NCI-H345 treated with DMSO at 0.1 percent for 48 hours (cell line): Measurements from ENCODE around the gene NFX1.
A peak's percentile ranks its signal among the peaks of the same experiment; 100 is the strongest.

ENCODE experiments used
- DNase-seq: peaks from one replicate; lab custom pipeline; 2025; ENCODE audit not compliant: unreplicated experiment; lab: John Stamatoyannopoulos, UW

Gene NFX1

GRCh38 chr9:33265211-33265865 lies 25.0 kb upstream of the NFX1 start:
- no peak for DNase-seq

- no peak for DNase-seq
These were observed 23.1 kb upstream of the NFX1 start for GRCh38 chr9:33267151-33267767.

- no peak for DNase-seq
These were observed 20.2 kb upstream of the NFX1 start for GRCh38 chr9:33270146-33270545.

DNA sequence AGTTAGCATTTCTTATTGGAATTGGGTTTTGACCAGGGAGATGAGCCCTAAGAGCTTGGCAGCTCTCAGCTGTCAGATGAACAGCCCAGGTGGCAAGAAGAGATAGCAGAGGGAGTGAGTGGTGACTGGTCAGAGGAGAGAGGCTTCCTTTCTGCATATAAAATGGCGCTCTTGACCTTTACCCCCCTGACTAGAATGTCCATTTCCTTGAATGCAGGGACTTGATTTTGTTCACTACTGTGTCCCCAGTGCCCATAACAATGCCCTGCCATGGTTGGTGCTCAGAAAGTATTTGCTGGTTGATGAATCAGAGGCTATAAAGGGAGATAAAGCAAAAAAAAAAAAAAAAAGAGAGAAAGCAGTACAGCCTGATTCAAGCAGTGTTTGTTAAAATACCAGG lies 18.3 kb upstream of the NFX1 start:
- no peak for DNase-seq

- no peak for DNase-seq
These were observed 16.9 kb upstream of the NFX1 start for GRCh38 chr9:33273266-33273971.

DNA sequence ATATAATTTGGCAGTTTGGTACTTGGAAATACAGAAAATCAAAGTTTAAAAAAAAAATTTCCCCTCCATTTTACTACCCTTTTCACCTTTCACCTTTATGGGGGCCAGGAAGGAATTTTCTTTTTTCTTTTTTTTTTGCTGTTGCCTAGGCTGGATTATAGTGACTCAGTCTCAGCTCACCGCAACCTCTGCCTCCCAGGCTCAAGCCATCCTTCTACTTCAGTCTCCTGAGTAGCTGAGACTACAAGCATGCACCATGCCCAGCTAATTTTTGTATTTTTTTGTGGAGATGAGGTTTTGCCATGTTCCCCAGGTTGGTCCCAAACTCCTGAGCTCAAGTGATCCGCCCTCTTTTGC lies 16.4 kb upstream of the NFX1 start:
- no peak for DNase-seq

GRCh38 chr9:33277484-33277883 lies 12.8 kb upstream of the NFX1 start:
- DNase-seq, result no peak

DNA sequence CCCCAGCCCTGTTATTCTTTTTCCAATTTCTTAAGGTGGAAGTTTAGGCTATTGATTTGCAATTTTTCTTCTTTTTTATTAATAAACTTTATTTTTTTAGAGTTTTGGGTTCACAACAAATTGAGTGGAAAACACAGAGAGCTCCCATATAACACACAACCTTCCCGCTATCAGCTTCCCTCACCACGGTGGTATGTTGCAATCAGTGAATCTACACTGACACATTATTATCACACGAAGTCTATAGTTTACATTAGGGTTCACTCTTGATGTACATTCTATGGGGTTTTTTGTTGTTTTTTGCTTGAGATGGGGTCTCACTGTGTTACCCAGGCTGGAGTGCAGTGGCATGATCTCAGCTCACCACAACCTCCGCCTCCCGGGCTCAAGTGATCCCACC lies 4.8 kb upstream of the NFX1 start:
- DNase-seq, result no peak

DNA sequence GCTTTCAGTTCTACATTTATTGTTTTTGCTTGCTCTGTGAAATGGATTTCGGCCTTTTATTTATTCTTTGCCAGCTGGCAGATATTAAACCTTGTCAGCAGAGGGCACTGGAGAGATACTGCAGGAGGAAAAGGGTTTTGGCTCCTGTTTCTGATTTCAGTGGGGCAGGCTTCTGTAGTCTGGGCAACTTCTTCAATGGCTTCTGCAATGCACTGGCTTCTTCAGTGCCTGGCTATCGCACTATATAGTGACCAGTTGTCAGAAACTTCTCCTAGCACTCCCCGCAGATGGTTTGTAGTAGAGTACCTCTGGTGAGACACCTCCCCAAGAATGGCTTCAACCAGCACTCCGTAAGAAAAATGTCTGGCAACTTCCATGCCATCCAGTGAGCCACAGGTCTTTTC lies 3.2 kb upstream of the NFX1 start:
- DNase-seq, result peak; percentile 15

DNA sequence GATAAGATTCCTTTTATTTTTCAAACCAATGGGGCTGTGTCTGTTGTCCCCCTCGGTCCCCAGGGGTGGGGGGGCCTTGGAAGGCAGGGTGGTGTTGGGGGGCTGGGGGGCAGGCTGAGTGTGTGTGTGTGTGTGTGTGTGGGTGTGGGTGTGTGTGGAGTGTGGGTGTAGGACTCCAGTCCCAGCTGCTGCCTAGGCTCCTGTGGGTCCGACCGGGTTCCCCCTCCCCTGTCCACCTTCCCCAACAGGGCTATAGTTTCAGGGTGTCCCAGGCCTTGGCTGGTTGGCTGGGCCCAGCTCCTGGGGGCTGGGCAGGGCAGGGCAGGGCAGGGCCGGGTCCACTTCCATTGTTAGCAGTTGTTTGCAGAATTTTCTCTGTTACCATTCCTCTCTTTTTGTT lies 2.1 kb upstream of the NFX1 start:
- no peak for DNase-seq

DNA sequence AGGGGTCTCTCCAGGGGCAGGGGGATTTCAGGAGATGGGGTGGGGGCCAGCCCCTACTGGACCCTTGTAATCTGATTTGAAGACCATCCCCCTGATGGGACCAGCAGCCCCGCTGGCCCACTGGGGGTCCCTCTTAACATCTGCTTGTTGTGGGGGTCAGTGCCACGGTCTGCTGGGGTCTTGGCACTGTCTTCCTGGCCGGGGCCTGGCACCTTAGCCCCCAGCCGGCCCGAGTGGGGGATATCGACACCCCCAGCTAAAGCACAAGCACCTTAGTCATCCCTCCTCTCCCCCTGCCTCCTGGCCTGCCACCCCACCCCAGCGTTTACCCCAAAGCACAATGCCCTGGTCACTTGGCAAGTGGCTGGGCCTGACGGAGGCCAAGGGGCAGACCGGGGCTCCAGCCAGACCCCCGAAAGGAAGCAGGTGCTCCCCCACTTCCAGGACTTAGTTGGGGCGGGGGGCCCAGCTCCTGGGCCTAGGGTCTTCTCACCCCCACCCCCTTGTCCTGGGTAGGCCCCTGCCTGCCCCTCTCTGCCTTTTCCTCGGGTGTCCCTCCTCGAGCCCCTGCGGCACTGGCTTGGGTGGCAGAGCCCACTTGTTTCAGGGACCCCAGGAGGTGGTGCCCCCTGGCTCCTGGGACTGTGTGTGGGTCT lies 1.4 kb upstream of the NFX1 start:
- no peak for DNase-seq

DNA sequence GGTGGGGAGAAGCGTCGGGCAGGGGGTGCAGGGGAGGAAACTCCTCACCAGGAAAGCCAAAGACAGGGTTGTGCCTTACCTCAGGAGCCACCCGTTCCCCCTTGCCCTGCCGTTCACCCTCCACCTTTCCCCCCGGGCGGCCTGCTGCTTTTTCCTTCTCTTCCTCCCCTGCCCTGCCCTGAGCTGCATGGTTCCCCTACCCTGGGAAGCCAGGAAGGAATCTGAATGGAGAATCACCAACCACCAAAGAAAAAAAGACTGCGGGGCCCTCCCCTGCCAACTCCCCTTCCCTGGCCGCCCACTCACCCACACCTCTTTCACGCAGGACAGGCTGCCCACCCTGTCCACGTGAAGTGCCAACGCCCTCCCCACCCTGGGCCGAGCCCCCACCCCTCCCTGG lies 820 bp upstream of the NFX1 start:
- DNase-seq, result no peak

DNA sequence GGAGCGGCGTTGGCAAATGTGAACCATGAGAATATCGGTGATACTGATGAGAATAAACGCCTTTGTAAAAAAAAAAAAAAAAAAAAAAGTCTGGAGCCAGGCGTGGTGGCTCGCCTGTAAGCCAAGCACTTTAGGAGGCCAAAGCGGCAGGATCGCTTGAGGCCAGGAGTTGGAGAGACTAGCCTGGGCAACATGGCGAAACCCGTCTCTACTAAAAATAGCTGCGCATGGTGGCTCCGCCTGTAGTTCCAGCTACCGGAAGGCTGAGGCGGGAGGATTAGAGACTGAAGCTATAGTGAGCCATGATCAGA lies 425 bp upstream of the NFX1 start:
- no peak for DNase-seq

DNA sequence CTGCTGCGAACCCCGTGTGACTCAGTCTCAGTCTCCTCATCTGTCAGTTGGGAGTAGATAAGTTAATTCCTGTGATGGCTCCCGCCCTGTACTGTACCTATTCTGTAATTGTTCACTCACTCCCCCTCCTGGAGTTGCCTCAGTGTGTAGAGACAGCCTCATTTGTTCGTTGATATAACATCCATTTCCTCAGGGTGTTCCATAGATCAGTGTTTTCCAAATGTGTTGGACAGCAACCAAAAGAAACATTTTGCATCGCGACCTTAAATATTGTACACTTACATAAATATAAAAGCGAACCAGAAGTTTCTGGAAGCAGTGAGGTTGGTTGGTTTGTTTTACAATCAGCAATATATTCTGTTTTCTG lies 698 bp downstream of the NFX1 start:
- DNase-seq, result no peak

GRCh38 chr9:33291901-33292300 lies 1.6 kb downstream of the NFX1 start:
- no peak for DNase-seq

- no peak for DNase-seq
These were observed 3.5 kb downstream of the NFX1 start for GRCh38 chr9:33293782-33294181.

- no peak for DNase-seq
These were observed 4.5 kb downstream of the NFX1 start for GRCh38 chr9:33294670-33295432.

DNA sequence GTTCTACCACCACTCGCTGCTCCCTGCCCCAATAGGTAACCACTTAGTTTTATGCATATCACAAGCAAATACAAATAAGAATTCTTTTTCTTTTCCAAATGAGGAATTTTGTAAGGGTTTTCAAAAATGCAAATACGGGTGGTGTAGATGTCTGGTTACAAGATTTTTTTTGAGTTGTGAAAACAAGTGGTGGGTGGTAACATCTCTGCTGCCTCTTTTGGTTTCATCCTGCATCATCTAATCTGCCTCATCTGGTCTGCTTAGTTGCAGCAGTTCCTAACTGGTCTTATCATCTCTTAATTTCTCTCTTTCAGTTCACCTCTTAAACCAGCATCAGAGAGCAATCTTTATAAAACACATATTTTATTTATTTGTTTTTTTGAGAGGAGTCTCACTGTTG lies 5.3 kb downstream of the NFX1 start:
- DNase-seq, result no peak

DNA sequence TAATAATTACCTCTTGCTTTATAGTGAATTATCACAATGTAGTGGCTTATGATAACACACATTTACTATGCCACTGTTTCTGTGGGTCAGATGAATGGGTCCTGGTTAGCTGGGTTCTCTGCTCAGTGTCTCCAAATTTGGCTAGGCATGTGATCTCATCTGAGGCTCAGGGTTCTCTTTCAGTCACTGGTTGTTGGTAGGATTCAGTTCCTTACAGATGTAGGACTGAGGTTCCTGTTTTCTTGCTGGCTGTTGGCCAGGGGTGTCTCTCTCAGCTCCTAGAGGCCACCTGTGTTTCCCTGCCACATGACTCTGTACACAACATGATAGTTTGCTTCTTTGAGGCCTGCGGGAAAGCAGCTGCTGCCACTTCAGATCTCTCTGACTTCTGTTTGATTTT lies 7.1 kb downstream of the NFX1 start:
- no peak for DNase-seq

GRCh38 chr9:33300546-33300945 lies 10.2 kb downstream of the NFX1 start:
- DNase-seq, result no peak

DNA sequence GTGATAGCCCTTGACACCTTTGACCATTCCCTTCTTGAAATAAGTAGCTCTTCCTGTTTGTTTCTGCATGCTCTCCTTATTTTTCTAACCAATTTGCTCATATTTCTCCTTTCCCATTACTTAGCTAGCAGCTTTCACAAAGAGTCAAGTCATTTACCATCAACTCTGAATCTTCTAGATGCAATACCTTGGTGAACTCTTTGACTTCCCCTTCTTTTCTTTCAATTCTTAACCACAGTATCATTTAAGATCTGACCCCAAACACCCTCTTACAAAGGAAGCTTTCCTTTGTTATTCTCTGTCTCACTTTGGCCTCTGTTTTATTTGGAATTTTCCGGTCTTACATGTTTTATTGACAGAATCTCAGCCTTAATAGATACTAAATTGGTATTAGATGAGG lies 14.0 kb downstream of the NFX1 start:
- DNase-seq, result no peak

- no peak for DNase-seq
These were observed 15.7 kb downstream of the NFX1 start for GRCh38 chr9:33306037-33306436.
